ENCODE data around the gene CNTNAP4.

DNA sequence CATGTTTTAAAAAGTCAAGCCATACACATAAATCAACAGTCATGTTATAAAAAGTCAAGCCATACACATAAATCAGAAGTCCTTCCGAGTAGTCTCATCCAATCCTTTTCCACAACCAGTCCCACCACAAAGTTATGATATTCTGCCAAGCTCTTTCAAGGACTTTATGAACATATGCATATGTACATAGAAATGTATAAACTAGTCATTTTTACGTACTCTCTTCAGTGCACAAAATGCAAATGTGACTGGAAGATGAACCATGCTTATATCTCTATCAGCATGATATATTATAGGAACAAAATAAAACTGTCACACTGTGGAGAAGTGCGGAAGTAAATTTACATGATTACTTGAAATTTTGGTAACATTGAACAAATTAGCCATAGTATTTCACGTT lies 200.9 kb downstream of the CNTNAP4 start:
- TF ChIP-seq CTCF (IDR thresholded peaks at IDR 0.05) (no peak), POLR2A (IDR thresholded peaks at IDR 0.05) (no peak)

All from adrenal gland (tissue), 5 donors.